Activated T-cell treated with anti-CD3 and anti-CD28 coated beads, Interleukin-2, amount 50 U/mL, for 48 hours (primary cell): ENCODE data around the gene TSHZ1.

ENCODE experiments used
- DNase-seq, 2 experiments: peaks; one replicate each; pipeline ENCODE4 v3.0.0-alpha.2; 2020

Gene TSHZ1

DNA sequence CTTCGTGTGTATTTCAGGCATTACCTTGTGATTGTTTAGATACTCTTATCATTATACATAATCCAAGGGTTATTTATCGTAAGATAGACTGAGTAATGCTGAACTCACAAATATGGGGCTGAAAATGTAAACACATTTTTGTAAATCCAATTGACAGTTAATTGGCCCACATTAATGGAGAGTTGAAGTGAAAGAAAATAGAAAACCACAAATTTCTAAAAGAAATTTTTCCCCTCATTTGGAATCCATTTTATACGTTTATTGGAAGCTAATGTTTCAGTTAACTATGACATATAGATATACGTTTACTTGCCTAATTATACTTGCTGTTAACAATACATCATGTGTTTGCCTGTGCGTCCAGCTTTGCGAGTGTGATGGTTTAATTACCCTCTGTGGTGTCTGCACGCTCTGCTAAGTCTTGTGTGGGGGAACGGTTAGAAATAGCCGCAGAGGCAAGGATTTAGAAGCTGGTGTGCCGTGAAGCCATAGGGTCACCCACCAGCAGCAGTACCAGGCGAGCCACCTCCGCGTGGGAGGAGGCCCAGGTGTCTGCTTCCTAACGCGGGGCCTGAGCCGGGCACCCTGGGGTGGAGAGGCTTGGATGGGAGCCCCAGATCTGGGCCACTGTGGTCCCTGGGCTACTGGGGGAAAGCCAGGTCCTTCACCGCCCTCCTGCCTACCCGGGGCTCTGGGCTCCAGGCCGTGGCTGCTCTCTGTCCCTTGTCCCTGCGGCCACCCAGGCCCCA is 38.0 kb downstream of the TSHZ1 start:
- DNase-seq, result no peak

GRCh38 chr18:75249175-75249518 is 38.5 kb downstream of the TSHZ1 start:
- DNase-seq, result no peak

DNA sequence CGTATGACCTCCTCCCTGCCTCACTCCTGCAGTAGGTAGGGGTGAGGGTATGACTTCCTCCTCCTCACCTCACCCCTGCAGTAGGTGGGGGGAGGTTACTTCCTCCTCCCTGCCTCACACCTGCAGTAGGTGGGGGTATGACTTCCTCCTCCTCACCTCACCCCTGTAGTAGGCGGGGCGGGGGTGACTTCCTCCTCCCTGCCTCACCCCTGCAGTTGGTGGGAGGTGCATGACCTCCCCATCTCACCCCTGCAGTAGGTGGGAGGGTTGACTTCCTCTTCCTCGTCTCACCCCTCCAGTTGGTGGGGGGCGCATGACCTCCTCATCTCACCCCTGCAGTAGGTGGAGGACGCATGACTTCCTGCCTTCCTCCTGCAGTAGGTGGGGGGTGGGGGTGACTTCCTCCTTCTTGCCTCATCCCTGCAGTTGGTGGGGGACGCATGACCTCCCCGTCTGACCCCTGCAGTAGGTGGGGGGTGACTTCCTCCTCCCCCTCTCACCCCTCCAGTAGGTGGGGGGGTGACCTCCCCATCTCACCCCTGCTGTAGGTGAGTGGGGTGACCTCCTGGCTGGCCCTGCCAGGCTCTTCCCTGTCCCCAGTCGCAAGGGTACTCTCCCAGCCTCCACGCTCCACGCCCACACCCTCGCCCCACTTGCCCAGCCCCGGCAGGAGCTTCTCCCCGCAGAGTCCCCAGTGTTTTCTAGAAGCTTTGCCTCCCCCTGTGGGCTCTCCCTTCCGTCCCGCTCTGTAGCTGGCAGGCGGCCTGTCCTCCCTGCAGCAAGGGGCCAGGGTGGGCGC is 39.3 kb downstream of the TSHZ1 start:
- no peak for DNase-seq

- no peak for DNase-seq
Observed at GRCh38 chr18:75250471-75250821, 39.8 kb downstream of the TSHZ1 start.

DNA sequence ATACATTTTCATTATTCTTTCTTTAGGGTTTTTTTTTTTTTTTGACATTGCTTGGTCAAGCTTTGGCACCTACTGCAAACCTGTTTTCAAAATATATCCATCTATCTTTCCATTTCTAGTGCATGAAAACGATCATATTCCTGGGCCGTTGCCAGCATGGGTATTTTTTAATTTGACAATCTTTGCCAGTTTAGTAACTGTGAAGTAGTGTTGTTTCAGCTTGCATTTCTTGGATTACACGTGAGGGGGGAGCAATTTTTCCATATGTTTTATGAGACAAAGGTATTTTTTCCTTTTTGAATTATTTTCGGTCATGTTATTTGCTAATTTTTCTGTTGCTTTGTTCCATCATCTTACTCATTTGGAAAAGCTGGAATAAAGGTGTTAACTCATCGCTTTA is 40.9 kb downstream of the TSHZ1 start:
- DNase-seq, result no peak

DNA sequence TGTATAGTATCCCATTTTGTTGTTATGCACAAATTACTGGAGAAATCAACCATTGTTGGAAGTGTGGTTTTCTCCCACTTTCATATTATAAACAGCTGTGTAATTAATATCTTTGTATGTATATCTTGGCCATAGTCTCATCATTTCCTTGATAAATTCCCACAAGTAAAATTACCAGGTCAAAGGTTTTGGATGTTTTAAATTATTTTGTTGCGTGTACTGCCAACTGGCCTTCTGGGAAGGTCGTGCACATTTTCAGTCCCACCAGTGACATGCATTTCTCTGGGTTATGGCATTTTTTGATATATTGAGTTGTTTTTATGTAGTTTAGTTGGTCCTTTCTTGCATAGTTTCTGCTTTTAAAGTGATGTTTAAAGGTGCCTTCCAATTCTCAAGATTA is 41.5 kb downstream of the TSHZ1 start:
- no peak for DNase-seq

DNA sequence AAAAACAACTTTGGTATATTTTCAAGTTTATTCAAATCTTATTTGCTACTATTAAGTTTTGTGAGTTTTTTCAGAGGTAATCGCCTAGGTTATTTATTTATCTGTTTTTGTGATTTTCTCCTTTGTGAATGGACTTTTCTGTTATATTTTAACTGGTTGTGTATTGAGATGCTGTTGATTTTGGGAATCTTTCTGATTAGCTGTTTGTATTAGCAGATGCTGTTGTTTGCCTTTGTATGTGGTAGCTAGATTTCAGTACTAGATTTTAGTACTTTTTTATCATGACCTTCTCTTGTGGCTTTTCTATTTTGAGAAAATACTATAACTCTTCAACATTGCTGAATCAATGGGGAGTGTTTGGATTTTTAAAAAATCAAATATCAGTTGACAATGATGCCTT is 42.4 kb downstream of the TSHZ1 start:
- DNase-seq, result no peak

DNA sequence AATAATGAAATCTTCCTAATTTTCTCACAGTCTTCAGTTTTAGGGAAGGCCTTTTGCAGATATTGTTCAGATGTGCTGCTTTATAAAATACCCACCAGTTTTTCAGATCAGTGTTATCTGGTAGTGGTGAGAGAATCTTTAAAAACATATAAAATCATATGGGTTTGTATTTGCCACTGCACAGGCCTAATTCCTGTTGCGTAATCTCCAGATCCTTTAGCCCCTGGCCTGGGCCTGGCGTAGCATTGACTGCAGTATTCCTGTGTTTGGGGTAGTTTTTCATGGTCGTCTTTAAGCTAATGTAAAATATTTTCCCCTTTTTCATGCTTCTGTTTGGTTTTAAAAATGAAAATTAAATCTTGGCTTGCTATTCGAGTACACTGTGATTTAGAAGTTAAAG is 43.2 kb downstream of the TSHZ1 start:
- DNase-seq, result no peak

DNA sequence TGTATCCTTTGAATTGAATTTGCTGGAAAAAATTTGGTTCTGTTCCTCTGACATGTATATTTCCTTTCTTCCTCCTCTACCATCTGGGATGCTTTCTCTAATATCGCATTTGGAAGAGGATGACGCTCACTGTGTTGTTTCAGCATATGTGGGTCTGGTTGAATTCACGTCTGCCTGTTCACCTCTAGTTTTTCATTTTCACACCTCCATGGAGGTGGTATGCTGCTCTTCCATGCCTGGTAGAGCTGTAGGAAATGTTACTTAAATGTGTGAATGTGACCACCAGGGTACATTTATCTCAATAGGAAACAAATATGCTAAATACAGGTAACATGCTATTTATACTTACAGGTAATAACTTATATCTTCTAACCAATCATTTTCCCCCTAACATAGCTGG is 44.5 kb downstream of the TSHZ1 start:
- no peak for DNase-seq

DNA sequence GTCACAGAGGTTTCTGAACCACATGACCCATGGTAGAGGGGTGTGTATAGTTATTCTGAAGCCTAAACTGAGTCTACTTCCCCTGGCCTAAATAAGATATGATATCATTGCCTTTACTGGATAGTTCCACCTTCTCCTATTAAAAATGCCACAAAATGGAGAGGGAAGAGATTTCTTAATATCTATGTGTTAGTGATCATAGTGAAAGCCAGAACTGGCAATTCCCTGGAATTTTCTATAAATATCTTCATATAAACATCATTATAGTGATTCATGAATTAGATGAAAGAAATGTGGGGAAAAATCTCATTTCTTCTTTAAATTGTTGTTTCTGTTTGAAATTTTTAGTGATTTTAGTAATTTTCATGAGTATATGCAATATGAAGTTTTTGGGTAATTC is 45.8 kb downstream of the TSHZ1 start:
- DNase-seq, result no peak

DNA sequence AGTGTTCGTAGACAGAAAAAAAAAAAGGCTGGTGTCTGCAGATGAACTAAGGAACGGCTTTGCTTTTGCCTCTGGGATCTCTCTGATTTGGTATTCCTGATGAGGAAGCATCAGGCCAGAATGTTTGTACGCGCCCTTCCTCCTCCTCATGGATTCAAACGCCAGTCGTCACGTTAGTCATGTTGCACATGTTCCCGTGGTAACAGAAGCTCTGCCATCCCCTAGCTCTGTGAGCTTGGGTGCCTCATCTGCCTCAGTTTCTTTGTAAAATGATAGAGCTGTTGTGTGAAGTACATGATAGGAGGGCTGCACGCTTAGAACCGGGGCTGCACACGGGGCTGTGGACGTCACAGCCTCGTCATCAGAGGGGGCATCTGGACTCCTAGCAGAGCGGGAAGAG is 47.0 kb downstream of the TSHZ1 start:
- no peak for DNase-seq

DNA sequence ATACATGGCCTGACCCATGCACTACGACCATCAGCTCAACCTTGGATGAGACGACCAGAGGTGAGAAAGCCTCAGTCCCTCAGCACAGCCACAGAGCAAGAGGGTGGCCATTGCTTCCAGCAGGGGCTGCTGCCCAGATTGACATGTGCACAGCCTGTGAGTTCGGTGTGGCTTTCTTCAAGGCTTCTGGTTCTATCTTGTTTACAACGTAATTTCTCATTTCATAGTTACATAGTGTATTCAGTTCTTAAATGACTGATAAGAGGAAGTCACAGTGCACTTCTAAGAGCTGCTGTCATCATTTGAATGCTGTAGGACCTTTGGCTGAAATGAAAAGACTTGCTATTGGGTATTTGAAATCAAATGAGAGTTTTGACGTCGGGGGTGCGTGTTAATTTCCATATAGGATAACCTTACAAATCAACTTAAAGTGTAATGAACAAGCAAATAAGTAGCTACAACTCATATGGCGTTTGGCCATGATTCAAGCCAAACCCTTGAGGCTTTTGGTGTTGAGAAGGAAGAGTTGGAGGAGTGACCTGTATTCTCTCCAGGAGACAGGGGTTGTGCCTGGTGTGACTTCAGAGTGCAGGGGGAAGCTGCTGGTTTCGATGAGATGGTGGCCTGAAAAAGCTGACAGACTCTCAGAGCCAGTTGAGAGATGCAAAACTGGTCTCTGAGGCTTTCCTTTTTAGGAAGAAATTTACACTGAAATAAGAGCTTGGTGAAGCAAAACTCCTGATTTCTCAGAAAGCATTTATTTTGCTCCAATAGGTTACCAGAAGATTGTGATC is 51.0 kb downstream of the TSHZ1 start:
- DNase-seq, result no peak

GRCh38 chr18:75262511-75262910 is 51.9 kb downstream of the TSHZ1 start:
- DNase-seq, result no peak

DNA sequence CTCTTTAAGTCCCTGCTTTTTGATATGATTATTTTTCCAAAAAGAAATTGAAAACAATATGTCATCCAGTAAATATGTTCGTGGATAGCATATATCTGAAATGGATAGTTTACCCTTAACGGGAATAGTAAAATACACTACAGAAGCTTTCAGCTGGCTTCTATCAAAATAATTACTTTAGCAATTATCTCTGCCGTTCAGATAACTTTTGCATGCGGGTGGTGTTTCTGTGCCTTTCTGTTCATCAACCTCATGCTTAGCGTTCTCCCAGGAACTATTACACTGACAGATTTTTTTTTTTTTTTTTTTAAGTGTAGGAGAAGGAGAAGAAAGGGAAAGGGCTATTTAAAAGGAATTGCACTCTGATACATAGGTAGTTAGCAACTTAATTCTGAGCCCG is 53.6 kb downstream of the TSHZ1 start:
- no peak for DNase-seq

- no peak for DNase-seq
Observed at GRCh38 chr18:75264926-75265597, 54.5 kb downstream of the TSHZ1 start.

DNA sequence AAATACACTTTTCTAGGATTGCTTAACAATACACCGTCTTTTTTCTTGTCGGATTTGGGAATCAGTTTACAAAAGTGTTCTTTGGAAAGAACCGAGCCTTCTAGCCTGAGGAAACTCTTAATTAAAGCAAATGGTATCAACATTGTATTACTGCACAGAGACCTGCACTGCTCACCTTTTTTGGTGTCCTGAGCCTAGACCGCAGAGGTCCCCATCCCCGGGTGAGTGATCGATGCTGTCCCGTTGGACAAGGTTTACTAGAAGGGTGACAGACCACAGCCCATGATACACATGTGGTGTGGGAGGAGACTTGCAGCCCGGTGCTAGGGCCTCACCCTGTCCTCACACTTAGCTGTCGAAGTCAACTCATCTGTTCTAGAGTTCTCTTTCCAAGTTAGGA is 55.3 kb downstream of the TSHZ1 start:
- DNase-seq, result no peak

- no peak for DNase-seq
Observed at GRCh38 chr18:75267643-75268363, 57.2 kb downstream of the TSHZ1 start.

DNA sequence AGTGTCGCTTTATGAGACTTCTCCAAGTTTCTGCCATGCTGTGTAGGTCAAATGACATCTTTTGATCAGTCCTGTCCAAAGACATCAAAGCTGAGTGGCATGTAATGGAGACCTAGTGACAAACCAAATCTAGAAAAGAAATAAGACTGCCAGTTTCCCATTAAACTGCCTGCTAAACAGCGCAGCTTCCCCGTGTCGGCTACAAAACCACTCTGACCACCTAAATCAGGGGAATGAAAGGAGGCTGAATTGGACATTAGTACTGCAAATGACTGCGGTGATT is 57.7 kb downstream of the TSHZ1 start:
- no peak for DNase-seq

- DNase-seq, result no peak
Observed at GRCh38 chr18:75269124-75269680, 58.6 kb downstream of the TSHZ1 start.

- DNase-seq, result no peak
Observed at GRCh38 chr18:75269696-75270095, 59.1 kb downstream of the TSHZ1 start.

- no peak for DNase-seq
Observed at GRCh38 chr18:75271952-75272351, 61.4 kb downstream of the TSHZ1 start.

GRCh38 chr18:75273817-75274216 is 63.2 kb downstream of the TSHZ1 start:
- no peak for DNase-seq

DNA sequence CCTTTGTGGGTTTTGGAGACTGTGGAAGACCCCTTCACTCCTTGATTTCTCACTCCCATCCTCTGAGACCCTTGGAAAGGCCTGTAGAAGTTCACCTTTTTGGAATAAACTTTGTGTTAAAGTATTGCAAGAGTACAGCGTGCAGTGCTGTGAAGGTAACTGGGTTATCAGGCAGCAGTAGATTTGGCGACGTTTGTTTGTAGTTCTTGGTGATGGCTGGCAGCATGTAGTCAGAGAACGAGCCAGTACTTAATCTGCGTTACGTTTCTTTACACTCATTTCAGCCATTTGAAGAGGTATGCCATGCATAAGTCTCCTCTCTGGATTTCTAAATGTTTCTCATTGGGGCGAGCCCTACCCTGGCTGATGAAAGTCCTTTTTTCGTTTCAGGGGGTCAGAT is 64.6 kb downstream of the TSHZ1 start:
- no peak for DNase-seq
